HG02840 (cell line): ENCODE measurements around the gene GMPPB.

ENCODE experiments used
- ATAC-seq: cut with Tn5 transposase; IDR thresholded peaks from one replicate; pipeline ENCODE4 v1.9.1; 2021; ENCODE audit warnings: mild to moderate bottlenecking, moderate library complexity, moderate number of reproducible peaks; ENCODE audit not compliant: unreplicated experiment, low FRiP score

Gene GMPPB

GRCh38 chr3:49715611-49716121, 8.1 kb downstream of the GMPPB start:
- no peak for ATAC-seq

GRCh38 chr3:49714728-49715550, 8.8 kb downstream of the GMPPB start:
- no peak for ATAC-seq

GRCh38 chr3:49713336-49714105, 10.2 kb downstream of the GMPPB start:
- no peak for ATAC-seq

GRCh38 chr3:49712631-49713317, 11.0 kb downstream of the GMPPB start:
- no peak for ATAC-seq

GRCh38 chr3:49712166-49712565, 11.6 kb downstream of the GMPPB start:
- no peak for ATAC-seq

- ATAC-seq: no peak
Measured at GRCh38 chr3:49711489-49711888, 12.3 kb downstream of the GMPPB start.

- no peak for ATAC-seq
Measured at GRCh38 chr3:49709852-49710251, 13.9 kb downstream of the GMPPB start.

- no peak for ATAC-seq
Measured at GRCh38 chr3:49707113-49707480, 16.7 kb downstream of the GMPPB start.

GRCh38 chr3:49706456-49707112, 17.2 kb downstream of the GMPPB start:
- ATAC-seq: no peak

GRCh38 chr3:49705390-49705960, 18.3 kb downstream of the GMPPB start:
- no peak for ATAC-seq

GRCh38 chr3:49704629-49705028, 19.1 kb downstream of the GMPPB start:
- no peak for ATAC-seq

- ATAC-seq: no peak
Measured at GRCh38 chr3:49703956-49704355, 19.8 kb downstream of the GMPPB start.

- no peak for ATAC-seq
Measured at GRCh38 chr3:49703443-49703927, 20.3 kb downstream of the GMPPB start.

GRCh38 chr3:49702672-49703071, 21.1 kb downstream of the GMPPB start:
- ATAC-seq: no peak

GRCh38 chr3:49701388-49702077, 22.2 kb downstream of the GMPPB start:
- no peak for ATAC-seq

- no peak for ATAC-seq
Measured at GRCh38 chr3:49700453-49701128, 23.2 kb downstream of the GMPPB start.

- no peak for ATAC-seq
Measured at GRCh38 chr3:49700014-49700413, 23.7 kb downstream of the GMPPB start.

GRCh38 chr3:49699281-49699979, 24.3 kb downstream of the GMPPB start:
- no peak for ATAC-seq
